HuH-7.5 (cell line): ENCODE data around the gene KRTAP10-2.
"Not testable (repeated sequence)": the region's sequence is repeated elsewhere in the genome, so short reads cannot be mapped to it uniquely, and the experiment has no call there.

ENCODE experiments used
- DNase-seq: peaks from one replicate; pipeline ENCODE4 v3.0.0; 2011; ENCODE audit warnings: low spot score

The KRTAP10-2 gene, protein sequence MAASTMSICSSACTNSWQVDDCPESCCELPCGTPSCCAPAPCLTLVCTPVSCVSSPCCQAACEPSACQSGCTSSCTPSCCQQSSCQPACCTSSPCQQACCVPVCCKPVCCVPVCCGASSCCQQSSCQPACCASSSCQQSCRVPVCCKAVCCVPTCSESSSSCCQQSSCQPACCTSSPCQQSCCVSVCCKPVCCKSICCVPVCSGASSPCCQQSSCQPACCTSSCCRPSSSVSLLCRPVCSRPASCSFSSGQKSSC

DNA sequence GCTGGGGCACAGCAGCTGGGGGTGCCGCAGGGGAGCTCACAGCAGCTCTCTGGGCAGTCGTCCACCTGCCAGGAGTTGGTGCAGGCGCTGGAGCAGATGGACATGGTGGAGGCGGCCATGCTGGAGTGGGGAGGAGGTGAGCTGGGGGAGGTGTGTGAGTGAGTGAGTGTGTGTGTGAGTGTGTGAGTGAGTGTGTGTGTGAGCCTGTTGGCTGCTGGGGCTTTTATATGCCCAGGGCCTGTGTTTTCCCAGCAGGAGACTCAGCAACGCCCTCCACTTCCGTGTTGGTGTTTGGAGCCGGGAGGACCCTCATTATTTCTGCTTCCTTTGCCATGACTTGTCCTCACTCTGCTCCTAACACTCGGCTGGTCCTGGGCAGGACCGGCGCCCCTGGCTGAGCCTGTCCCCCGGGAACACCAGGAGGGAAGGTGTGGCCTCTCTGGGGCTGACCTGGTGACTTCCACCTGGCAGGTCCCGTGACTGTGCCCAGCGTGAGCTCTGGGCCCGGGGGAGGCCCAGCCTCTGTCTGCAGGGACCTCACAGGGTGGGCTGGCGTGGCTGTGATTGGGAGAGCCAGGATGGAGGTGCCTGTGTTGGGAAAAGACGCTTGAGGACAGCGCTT lies at the start of gene KRTAP10-2:
Gene KRTAP10-2, minus strand, starts transcription at position 166 of the 622 bp plus-strand sequence. Its CDS starts 47 bp downstream, at position 119.
- DNase-seq = no peak

- DNase-seq = not testable (repeated sequence)
Observed at GRCh38 chr21:44601091-44601490, 49.8 kb upstream of the KRTAP10-2 start.

DNA sequence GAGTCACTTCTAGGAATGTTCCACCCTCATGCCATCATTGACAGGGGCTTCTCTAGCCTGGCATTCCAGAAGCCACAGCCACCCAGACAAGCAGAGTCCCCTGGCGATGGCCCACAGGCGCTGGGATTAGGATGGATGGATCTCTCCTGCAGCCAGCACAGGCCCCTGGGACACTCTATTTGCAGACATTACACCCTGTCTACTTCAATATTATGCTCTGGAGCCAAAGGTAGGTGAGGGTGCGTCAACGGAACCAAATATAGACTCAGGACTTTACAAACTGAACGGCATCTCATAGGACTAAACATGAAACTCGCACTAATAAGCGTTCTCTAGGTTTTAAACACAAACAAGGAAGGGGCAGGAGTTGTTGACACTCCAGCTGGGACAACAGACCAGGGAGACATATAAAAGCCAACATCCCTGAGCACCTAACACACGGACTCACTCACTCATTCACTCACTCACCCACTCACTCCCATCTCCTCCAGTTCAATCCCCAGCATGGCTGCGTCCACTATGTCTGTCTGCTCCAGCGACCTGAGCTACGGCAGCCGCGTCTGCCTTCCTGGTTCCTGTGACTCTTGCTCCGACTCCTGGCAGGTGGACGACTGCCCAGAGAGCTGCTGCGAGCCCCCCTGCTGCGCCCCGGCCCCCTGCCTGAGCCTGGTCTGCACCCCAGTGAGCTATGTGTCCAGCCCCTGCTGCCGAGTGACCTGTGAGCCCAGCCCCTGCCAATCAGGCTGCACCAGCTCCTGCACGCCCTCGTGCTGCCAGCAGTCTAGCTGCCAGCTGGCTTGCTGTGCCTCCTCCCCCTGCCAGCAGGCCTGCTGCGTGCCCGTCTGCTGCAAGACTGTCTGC lies 49.0 kb upstream of the KRTAP10-2 start, which contains the start of gene KRTAP10-7:
Gene KRTAP10-7, plus strand, starts transcription at position 480 of the 861 bp plus-strand sequence. Its CDS starts 25 bp downstream, at position 505.
- not testable (repeated sequence) for DNase-seq

- DNase-seq = no peak
Observed at GRCh38 chr21:44599264-44600029, 48.1 kb upstream of the KRTAP10-2 start.

- no peak for DNase-seq
Observed at GRCh38 chr21:44598061-44598460, 46.8 kb upstream of the KRTAP10-2 start.

DNA sequence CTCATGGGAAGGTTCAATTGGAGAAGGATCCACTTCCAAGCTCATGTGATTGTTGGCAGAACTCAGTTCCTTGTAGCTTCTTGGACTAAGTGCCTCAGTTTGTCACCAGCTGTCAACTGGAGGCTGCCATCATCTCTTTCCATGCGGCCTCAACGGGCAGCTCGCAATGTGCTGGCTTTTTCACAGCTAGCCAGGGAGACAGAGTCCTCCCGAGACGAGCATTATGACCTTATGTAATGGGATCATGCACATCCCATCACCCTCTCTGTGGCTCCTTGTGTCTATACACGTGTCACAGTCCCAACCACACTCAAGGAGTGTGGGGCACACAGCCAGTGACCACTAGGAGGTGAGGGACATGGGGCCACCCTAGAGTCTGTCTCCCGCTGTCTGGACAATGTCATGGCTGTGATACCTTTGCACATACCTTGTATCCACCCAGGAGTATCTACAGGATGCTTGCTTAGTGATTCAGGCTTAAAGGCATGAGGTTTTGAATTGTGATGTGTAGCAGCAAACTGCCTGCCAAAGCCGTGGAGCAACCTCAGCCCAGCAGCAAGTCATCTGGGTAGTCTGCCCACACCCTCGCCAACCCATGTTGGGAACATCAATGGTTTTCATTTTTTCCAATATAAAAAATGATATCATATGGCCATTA lies 44.9 kb upstream of the KRTAP10-2 start:
- no peak for DNase-seq

DNA sequence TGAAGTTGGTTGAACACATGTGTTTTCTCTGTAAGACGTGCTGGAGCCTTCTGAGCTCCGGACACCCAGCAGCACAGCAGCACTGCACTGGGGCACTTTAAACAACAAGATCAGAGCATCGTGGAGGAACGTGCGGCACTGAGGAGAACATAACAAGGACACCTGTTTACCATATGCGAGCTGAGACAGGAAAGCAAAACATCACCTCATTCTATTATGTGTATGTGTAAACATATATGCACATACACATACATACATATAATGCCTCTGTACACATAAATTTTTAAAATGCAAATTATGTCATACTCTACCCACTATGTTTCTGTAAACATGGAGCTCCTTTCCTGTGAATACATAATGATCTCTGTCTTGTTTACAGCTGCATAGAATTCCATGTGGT lies 44.2 kb upstream of the KRTAP10-2 start:
- DNase-seq = no peak

DNA sequence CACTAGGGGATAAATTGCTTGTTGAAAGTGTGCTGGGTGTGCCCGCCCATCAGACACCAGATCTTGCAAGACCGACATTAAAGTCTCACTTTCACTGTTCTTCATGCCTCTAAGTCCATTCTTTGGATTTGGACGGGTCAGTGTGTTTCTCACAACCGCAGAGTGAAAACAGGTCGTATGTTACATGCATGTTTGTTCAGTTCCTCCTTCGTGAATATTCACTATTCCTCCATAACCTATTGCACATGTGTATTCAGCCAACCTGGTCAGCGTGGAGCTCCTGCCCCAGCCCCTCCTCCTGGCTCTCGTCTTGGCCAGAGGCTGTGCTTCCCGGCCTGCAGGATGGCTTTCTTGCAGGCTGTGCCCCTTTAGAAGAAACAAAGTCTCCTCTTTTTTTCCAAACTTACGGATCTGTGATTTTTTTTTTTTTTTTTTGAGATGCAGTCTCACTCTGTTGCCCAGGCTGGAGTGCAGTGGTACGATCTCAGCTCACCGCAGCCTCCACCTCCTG lies 43.2 kb upstream of the KRTAP10-2 start:
- DNase-seq = no peak

DNA sequence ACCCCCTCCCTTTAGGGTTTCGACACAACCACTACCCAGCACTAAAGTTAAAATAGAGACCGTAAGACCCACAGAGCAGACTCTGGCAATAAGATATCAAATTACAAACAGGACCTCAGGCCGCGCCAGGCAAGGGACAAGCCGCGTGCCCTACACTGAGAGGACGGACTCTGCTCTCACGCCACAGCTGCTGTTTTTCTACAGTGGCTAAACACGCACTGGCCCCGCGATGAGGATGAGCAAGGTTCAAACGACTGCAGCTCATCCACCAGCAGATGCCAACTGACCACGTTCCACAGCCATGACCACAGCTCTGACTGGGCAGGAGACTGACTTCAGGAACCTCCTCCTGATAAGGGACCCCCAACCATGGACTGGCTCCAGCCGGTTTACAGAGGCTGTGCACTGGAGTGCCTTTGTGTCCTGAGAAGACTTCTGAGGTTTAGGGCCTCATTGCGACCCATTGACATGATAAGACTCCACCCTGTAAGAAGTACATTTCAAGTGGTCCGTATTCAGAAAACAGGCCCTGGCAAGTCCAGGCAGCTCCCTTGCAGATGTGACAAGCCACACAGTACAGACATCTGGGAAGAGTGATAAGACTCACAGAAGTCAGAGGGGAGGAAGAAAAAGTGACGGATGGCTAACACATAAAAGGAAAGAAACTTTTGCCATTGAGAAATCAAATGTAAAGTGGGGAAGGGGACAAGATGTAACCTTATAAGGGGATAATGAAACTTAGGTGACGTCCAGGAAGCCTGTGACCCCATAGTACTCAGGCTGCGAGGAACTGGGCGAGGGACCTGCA lies 42.5 kb upstream of the KRTAP10-2 start:
- no peak for DNase-seq

DNA sequence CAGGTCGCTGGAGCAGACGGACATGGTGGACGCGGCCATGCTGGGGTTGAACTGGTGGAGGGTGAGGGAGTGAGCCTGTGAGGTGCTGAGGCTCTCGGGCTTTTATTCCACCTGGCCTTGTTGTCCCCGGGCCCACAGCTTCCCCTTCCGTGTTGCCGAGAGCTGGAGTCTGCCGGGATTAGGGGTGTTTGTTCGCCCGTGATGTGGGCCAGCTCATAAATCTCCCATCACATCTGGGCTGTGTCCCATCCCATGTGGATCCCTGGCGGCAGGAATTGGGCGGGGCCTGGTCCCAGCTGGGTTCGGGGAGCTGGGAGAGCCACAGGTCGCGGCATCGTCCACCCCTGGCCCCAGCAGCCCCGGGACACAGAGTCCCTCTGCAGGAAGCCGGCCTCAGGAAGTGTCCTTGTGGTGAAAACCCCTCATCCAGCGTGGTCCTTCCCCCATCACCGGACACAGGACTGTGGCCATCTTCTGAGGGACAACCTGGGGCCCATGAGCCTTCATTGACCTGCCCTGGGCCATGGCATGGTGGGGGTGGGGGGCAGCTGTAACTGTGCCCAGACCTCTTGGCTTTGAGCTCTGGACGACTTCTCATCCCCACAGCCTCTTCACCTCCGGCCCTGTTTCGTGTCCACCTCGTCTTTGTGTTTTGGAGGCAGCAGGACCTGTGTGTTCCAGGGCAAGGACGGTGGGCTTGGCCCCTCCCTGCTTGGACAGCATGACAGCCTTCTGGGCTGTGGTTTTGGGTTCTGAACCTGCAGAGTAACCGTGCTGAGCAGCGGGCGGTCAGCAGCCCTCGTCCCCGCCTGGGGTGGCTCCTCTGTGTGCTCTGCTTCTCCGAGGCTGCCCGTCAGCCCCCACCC lies 41.4 kb upstream of the KRTAP10-2 start, which contains the start of gene KRTAP10-6:
Gene KRTAP10-6, minus strand, starts transcription at position 60 of the 866 bp plus-strand sequence. Its CDS starts 21 bp downstream, at position 39.
- no peak for DNase-seq

DNA sequence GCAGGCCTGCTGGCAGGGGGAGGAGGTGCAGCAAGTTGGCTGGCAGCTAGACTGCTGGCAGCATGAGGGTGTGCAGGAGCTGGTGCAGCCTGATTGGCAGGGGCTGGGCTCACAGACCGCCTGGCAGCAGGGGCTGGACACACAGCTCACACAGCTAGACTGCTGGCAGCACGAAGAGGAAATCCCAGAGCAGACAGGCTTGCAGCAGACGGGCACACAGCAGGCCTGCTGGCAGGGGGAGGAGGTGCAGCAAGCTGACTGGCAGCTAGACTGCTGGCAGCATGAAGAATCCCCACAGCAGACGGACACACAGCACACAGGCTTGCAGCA lies 40.5 kb upstream of the KRTAP10-2 start:
- DNase-seq = not testable (repeated sequence)

- not testable (repeated sequence) for DNase-seq
Observed at GRCh38 chr21:44590897-44591800, 39.8 kb upstream of the KRTAP10-2 start.

GRCh38 chr21:44590311-44590721 lies 39.0 kb upstream of the KRTAP10-2 start:
- DNase-seq = no peak

- DNase-seq = no peak
Observed at GRCh38 chr21:44589586-44590305, 38.4 kb upstream of the KRTAP10-2 start.

GRCh38 chr21:44589094-44589493 lies 37.8 kb upstream of the KRTAP10-2 start:
- DNase-seq = no peak

GRCh38 chr21:44585892-44586291 lies 34.6 kb upstream of the KRTAP10-2 start:
- no peak for DNase-seq

GRCh38 chr21:44583800-44584147 lies 32.5 kb upstream of the KRTAP10-2 start:
- DNase-seq = no peak
